Hepatocyte (in vitro differentiated cells): Measurements from ENCODE around the gene PLEKHA5. TPM values are rescaled to one million over a fixed set of nuclear protein-coding genes. Genes with fewer than 3 reads are reported as not detected.

Experiments used
- DNase-seq: peaks from one replicate; pipeline ENCODE4 v3.0.0-alpha.2; 2016; ENCODE audit warnings: low spot score
- H2AFZ ChIP-seq: fragments of 200-600 bp; sonication (generic); 2 replicates; pipeline ENCODE4 v1.6.0; 2016; ENCODE audit warnings: antibody characterized with exemption, mild to moderate bottlenecking
- H3K27ac ChIP-seq: fragments of 200-600 bp; sonication (generic); 2 replicates; pipeline ENCODE4 v1.5.1; 2016; ENCODE audit warnings: mild to moderate bottlenecking
- H3K27me3 ChIP-seq: fragments of 200-600 bp; sonication (generic); 2 replicates; pipeline ENCODE4 v1.6.1; 2016
- H3K36me3 ChIP-seq: fragments of 200-600 bp; sonication (generic); replicated peaks from 2 replicates; pipeline ENCODE4 v1.5.1; 2016; ENCODE audit warnings: low read depth; ENCODE audit not compliant: insufficient read depth
- H3K4me1 ChIP-seq: fragments of 200-600 bp; sonication (generic); 2 replicates; pipeline ENCODE4 v1.5.1; 2016; ENCODE audit warnings: mild to moderate bottlenecking, moderate library complexity; ENCODE audit not compliant: insufficient read depth
- H3K4me2 ChIP-seq: fragments of 200-600 bp; sonication (generic); 2 replicates; pipeline ENCODE4 v1.6.0; 2016
- H3K4me3 ChIP-seq: fragments of 200-600 bp; sonication (generic); 2 replicates; pipeline ENCODE4 v1.5.1; 2016; ENCODE audit warnings: mild to moderate bottlenecking
- H3K79me2 ChIP-seq: fragments of 200-600 bp; sonication (generic); 2 replicates; pipeline ENCODE4 v1.6.0; 2017; ENCODE audit warnings: mild to moderate bottlenecking
- H3K9me2 ChIP-seq: fragments of 200-600 bp; sonication (generic); replicated peaks from 2 replicates; pipeline ENCODE4 v1.6.0; 2017; ENCODE audit warnings: mild to moderate bottlenecking; ENCODE audit not compliant: insufficient read depth
- H3K9me3 ChIP-seq: fragments of 200-600 bp; sonication (generic); 2 replicates; pipeline ENCODE4 v1.5.1; 2016; ENCODE audit warnings: low read depth, mild to moderate bottlenecking
- H4K20me1 ChIP-seq: fragments of 200-600 bp; sonication (generic); 2 replicates; pipeline ENCODE4 v1.6.0; 2016; ENCODE audit warnings: mild to moderate bottlenecking; ENCODE audit not compliant: insufficient read depth, poor library complexity, severe bottlenecking
- EZH2 ChIP-seq: fragments of 200-600 bp; sonication (generic); IDR thresholded peaks from 2 replicates; pipeline ENCODE4 v1.6.1; 2016; ENCODE audit warnings: antibody characterized with exemption, mild to moderate bottlenecking, borderline replicate concordance
- EZH2phosphoT487 ChIP-seq: fragments of 200-600 bp; sonication (generic); IDR thresholded peaks from one replicate; pipeline ENCODE4 v1.6.1; 2018; ENCODE audit warnings: antibody characterized with exemption, mild to moderate bottlenecking, low read depth, moderate library complexity; ENCODE audit not compliant: unreplicated experiment, severe bottlenecking
- WGBS: methylation state at CpG from one replicate; pipeline ENCODE4 v1.1.6; 2016; ENCODE audit warnings: low lambda C conversion rate; ENCODE audit errors: missing lambda C conversion rate; 5-methylcytosine and 5-hydroxymethylcytosine counted together
- polyA plus RNA-seq: library from polyadenylated mRNA; unstranded; fragments of >200 nt; fragmentation: Nextera tagmentation; extraction: Ambion mirVana; gene quantifications from 2 replicates; pipeline ENCODE4 v1.2.1, GENCODE V29; 2016
- total RNA-seq: library from RNA; depleted of rRNA; stranded (reverse); fragments of >200 nt; gene quantifications from 2 replicates; pipeline ENCODE4 v1.2.3, GENCODE V29; 2014
- TF ChIP-seq, protein P1 (sequence below): fragments of 200-600 bp; sonication (generic); IDR thresholded peaks from 2 replicates; pipeline ENCODE4 v1.5.1; 2016; ENCODE audit warnings: antibody characterized with exemption, mild to moderate bottlenecking; ENCODE audit not compliant: poor library complexity

Gene PLEKHA5
- total and polyA plus RNA-seq, 2 experiments from 2014 or later: 32.2 to 39.6 TPM

DNA sequence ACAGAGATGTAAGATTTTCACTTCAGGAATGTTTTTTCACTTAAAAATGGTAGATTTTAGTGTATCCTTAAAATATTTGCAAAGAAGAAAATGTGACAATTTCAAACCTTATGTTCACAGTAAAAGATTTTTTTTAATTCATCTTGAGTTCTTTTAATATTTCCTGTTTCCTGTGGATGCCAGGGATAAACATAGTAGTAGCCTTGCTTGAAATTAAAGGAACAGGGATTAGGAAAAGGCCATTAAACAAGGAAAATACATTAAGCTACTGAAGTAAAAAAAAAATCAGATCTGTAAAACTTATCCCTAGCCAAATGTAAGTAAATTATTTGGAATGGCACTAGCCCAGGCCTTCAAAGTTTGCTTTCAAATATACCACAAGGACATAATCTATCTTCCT lies 171.7 kb downstream of the PLEKHA5 start:
- TF ChIP-seq EZH2phosphoT487: no peak
- TF ChIP-seq EZH2: no peak
- TF ChIP-seq, protein P1, sequence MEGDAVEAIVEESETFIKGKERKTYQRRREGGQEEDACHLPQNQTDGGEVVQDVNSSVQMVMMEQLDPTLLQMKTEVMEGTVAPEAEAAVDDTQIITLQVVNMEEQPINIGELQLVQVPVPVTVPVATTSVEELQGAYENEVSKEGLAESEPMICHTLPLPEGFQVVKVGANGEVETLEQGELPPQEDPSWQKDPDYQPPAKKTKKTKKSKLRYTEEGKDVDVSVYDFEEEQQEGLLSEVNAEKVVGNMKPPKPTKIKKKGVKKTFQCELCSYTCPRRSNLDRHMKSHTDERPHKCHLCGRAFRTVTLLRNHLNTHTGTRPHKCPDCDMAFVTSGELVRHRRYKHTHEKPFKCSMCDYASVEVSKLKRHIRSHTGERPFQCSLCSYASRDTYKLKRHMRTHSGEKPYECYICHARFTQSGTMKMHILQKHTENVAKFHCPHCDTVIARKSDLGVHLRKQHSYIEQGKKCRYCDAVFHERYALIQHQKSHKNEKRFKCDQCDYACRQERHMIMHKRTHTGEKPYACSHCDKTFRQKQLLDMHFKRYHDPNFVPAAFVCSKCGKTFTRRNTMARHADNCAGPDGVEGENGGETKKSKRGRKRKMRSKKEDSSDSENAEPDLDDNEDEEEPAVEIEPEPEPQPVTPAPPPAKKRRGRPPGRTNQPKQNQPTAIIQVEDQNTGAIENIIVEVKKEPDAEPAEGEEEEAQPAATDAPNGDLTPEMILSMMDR: no peak
- Histone ChIP-seq H3K27ac (no peak overlapping the region), H3K79me2 (no peaks in the 10 kb centered on the region), H3K4me2 (no peak overlapping the region), H3K27me3 (no peaks in the 10 kb centered on the region), H2AFZ (no peak overlapping the region), H3K9me3 (no peaks in the 10 kb centered on the region), H3K4me3 (no peak overlapping the region), H3K4me1 (no peaks in the 10 kb centered on the region), H3K9me2 (no peaks in the 10 kb centered on the region), H4K20me1 (no peaks in the 10 kb centered on the region), H3K36me3 (no peaks in the 10 kb centered on the region)
- no peak for DNase-seq

DNA sequence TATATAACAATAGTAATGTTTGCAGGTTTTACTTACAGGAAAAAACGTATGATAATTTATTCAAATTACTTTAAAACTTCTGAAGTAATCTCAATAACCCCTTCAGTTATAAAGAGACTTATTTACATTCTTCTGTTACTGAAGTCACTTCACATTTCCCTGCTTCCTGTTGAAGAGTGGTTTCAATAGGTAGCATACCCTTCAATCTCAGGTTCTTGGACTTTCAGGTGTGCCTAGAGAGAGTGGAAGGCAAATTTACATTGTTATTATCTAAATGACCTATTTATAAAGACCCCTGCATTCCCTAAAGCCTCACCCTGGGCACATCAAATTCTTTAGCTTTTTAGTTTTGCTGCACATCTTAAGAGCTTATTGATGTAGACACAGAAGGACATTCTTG lies 172.2 kb downstream of the PLEKHA5 start:
- H3K4me2 ChIP-seq: no peak overlapping the region
- no peaks in the 10 kb centered on the region for H4K20me1 ChIP-seq
- TF ChIP-seq, protein P1: no peak
- TF ChIP-seq EZH2phosphoT487: no peak
- no peak for TF ChIP-seq EZH2
- H3K4me1 ChIP-seq: no peaks in the 10 kb centered on the region
- no peaks in the 10 kb centered on the region for H3K36me3 ChIP-seq
- no peak overlapping the region for H2AFZ ChIP-seq
- H3K79me2 ChIP-seq: no peaks in the 10 kb centered on the region
- H3K9me3 ChIP-seq: no peaks in the 10 kb centered on the region
- H3K4me3 ChIP-seq: no peak overlapping the region
- H3K27me3 ChIP-seq: no peaks in the 10 kb centered on the region
- no peak overlapping the region for H3K27ac ChIP-seq
- H3K9me2 ChIP-seq: no peaks in the 10 kb centered on the region
- WGBS: 67% methylated on average over 1 of the region's 1 CpG
- no peak for DNase-seq

DNA sequence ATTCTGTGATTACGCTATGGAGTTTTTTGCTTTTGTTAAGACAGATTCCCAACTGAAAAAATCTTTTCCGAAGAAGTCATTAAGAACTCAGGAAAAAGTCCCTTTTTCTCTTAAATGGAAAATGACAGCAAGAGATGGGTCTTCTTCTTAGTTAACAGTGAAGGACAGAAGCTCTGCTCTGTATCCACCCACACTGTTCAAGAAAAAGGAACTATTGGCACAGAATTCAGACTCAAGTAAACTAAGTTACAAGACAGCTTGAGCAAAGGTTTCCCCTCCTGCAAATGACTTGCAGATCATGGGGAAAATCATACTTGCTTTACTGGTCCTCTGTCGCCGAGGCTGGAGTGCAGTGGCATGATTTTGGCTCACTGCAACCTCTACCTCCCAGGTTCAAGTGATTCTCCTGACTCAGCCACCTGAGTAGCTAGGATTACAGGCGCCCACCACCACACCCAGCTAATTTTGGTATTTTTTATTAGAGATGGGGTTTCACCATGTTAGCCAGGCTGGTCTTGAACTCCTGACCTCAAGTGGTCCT lies 172.6 kb downstream of the PLEKHA5 start:
- H3K4me3 ChIP-seq: no peak overlapping the region
- DNase-seq: no peak
- no peaks in the 10 kb centered on the region for H3K9me2 ChIP-seq
- H4K20me1 ChIP-seq: no peaks in the 10 kb centered on the region
- H3K9me3 ChIP-seq: no peaks in the 10 kb centered on the region
- no peak overlapping the region for H3K27ac ChIP-seq
- H2AFZ ChIP-seq: no peak overlapping the region
- WGBS: 96% methylated on average over 5 of the region's 5 CpGs
- no peaks in the 10 kb centered on the region for H3K27me3 ChIP-seq
- no peaks in the 10 kb centered on the region for H3K4me1 ChIP-seq
- H3K4me2 ChIP-seq: no peak overlapping the region
- no peaks in the 10 kb centered on the region for H3K79me2 ChIP-seq
- H3K36me3 ChIP-seq: no peaks in the 10 kb centered on the region
- TF ChIP-seq, protein P1: no peak
- no peak for TF ChIP-seq EZH2phosphoT487
- TF ChIP-seq EZH2: no peak

DNA sequence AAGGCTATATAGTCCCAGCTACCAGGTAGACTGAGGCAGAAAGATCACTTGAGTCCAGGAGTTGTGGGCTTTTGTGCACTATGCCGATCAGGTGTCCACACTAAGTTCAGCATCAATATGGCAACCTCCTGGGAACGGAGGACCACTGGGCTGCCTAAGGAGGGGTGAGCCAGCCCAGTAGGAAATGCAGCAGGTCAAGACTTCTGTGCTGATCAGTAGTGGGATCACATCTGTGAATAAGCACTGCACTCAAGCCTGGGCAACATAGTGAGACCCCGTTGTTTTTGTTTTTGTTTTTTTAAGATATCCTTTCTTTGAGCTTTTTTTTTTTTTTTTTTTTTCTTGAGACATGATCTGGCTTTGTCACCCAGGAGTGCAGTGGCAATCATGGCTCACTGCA lies 174.0 kb downstream of the PLEKHA5 start:
- Histone ChIP-seq H3K4me3 (no peak overlapping the region), H3K79me2 (no peaks in the 10 kb centered on the region), H4K20me1 (no peaks in the 10 kb centered on the region), H3K27me3 (no peaks in the 10 kb centered on the region), H3K36me3 (no peaks in the 10 kb centered on the region), H3K9me3 (no peaks in the 10 kb centered on the region), H3K4me2 (no peak overlapping the region), H3K4me1 (no peaks in the 10 kb centered on the region), H3K27ac (no peak overlapping the region), H3K9me2 (no peaks in the 10 kb centered on the region), H2AFZ (no peak overlapping the region)
- no peak for DNase-seq
- TF ChIP-seq EZH2: no peak
- TF ChIP-seq, protein P1: no peak
- TF ChIP-seq EZH2phosphoT487: no peak
- 97% methylated on average over 3 of the region's 3 CpGs for WGBS
